RWPE2 (cell line): Measurements from ENCODE around the gene GPRC5A.

Experiments
- ATAC-seq: fragments of 200-7000 bp; cut with Tn5 transposase; 3 replicates; pipeline ENCODE4 v1.9.1; 2021; ENCODE audit warnings: low read depth
- DNase-seq: peaks from one replicate; pipeline ENCODE4 v3.0.0-alpha.2; 2020; ENCODE audit warnings: low spot score
- H3K27ac ChIP-seq: fragments of 450-650 bp; 2 replicates; pipeline ENCODE4 v1.5.1; 2017; ENCODE audit warnings: mild to moderate bottlenecking; ENCODE audit not compliant: poor library complexity, severe bottlenecking
- H3K27me3 ChIP-seq: fragments of 250-450 bp; sonication (Bioruptor Pico); 2 replicates; pipeline ENCODE4 v1.5.1; 2021; ENCODE audit warnings: mild to moderate bottlenecking, moderate library complexity; ENCODE audit not compliant: insufficient read depth, poor library complexity, severe bottlenecking
- H3K36me3 ChIP-seq: fragments of 250-450 bp; sonication (Bioruptor Pico); 2 replicates; pipeline ENCODE4 v1.5.1; 2020; ENCODE audit warnings: low read depth, mild to moderate bottlenecking, moderate library complexity
- H3K4me1 ChIP-seq: fragments of 250-450 bp; sonication (Bioruptor Pico); 2 replicates; pipeline ENCODE4 v1.5.1; 2021; ENCODE audit warnings: mild to moderate bottlenecking, moderate library complexity; ENCODE audit not compliant: insufficient read depth, poor library complexity, severe bottlenecking
- H3K4me3 ChIP-seq: fragments of 250-450 bp; sonication (Bioruptor Pico); 2 replicates; pipeline ENCODE4 v1.5.1; 2021; ENCODE audit warnings: mild to moderate bottlenecking, moderate library complexity; ENCODE audit not compliant: severe bottlenecking
- H3K9me3 ChIP-seq: fragments of 250-450 bp; sonication (Bioruptor Pico); 2 replicates; pipeline ENCODE4 v1.5.1; 2021; ENCODE audit warnings: mild to moderate bottlenecking, moderate library complexity; ENCODE audit not compliant: severe bottlenecking
- TF ChIP-seq, protein P1 (sequence below): fragments of 450-650 bp; IDR thresholded peaks from one replicate; pipeline ENCODE4 v1.5.1; 2017; ENCODE audit warnings: mild to moderate bottlenecking, moderate library complexity; ENCODE audit not compliant: poor library complexity, severe bottlenecking

The GPRC5A gene

DNA sequence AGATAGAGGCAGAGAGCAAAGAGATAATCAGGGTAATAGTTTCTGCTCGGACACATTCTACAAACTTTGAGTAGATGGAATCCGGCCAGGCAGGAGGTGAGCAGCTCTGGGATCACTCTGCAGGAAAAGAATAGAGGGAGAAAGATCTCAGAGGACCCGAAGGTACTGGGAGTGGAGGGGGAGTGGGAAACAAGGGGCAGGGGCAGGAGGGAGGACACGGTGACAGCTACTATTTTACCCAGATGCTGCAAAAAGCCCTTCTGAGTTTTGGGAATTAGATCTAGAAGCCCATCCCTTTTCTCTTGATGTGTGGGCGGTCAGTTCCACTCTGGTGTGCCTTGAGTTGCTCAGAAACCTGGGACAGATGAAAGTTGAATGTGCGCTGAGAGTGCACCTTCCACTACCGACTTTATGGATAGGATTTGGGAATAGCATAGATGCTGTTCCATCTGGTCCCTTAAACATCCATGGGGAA, 556 bp downstream of the GPRC5A start:
- H3K36me3 ChIP-seq, result peaks cover 31% of the 10 kb centered on the region
- H3K4me1 ChIP-seq, result peaks cover 14% of the 10 kb centered on the region
- DNase-seq, result no peak
- no peaks in the 10 kb centered on the region for H3K27me3 ChIP-seq
- peak overlapping the region; percentile 38 for H3K4me3 ChIP-seq
- ATAC-seq, result no peak
- TF ChIP-seq, protein P1, sequence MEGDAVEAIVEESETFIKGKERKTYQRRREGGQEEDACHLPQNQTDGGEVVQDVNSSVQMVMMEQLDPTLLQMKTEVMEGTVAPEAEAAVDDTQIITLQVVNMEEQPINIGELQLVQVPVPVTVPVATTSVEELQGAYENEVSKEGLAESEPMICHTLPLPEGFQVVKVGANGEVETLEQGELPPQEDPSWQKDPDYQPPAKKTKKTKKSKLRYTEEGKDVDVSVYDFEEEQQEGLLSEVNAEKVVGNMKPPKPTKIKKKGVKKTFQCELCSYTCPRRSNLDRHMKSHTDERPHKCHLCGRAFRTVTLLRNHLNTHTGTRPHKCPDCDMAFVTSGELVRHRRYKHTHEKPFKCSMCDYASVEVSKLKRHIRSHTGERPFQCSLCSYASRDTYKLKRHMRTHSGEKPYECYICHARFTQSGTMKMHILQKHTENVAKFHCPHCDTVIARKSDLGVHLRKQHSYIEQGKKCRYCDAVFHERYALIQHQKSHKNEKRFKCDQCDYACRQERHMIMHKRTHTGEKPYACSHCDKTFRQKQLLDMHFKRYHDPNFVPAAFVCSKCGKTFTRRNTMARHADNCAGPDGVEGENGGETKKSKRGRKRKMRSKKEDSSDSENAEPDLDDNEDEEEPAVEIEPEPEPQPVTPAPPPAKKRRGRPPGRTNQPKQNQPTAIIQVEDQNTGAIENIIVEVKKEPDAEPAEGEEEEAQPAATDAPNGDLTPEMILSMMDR, result no peak
- peak overlapping the region; percentile 93 for H3K27ac ChIP-seq
- no peaks in the 10 kb centered on the region for H3K9me3 ChIP-seq

DNA sequence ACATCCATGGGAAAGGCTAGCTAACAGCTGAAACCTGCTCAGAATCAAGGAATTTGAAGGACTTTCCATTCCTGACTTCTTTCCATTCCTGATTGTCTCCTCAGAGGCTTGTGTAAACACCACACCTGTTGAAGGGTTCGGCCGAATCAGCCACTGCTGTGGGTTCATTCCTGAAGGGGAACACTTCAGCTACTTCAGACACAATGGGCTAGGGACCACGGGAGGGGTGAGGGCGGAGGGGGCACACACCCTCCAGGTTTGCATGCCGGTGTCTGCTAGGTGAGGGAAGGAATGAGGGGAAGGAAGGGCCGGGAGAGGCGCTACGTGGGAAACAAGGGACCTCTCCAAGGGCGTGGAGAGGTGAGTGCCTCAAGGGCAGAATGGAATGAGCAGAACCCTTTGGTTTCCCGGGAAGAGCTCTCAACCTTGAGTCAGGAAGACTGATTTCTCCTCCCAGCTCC, 1.3 kb downstream of the GPRC5A start:
- DNase-seq, result no peak
- 0 out of 3 replicates have a peak, but pooled peaks have one; percentile 7 for ATAC-seq
- TF ChIP-seq, protein P1, result no peak

DNA sequence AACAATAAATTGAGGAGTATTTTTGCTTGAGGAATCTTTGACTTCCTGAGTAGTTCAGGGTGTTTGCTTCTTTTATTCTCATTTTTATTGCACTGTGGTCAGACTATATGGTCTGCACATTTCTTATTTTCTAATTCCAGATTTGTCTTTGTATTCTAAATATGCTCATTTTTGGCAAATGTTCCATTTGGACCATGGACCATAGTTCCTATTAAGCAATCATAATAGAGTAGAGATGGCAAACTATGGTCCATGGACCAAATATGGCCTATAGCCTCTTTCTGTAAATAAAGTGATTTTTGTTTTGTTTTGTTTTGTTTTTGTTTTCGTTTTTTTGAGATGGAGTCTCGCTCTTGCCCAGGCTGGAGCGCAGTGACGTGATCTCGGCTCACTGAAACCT, 2.1 kb downstream of the GPRC5A start:
- no peaks in the 10 kb centered on the region for H3K27me3 ChIP-seq
- DNase-seq (no peak), ATAC-seq (no peak)
- H3K4me3 ChIP-seq, result peak overlapping the region; percentile 38
- peaks cover 36% of the 10 kb centered on the region for H3K36me3 ChIP-seq
- TF ChIP-seq, protein P1, result no peak
- H3K4me1 ChIP-seq, result peaks cover 19% of the 10 kb centered on the region
- H3K9me3 ChIP-seq, result no peaks in the 10 kb centered on the region
- H3K27ac ChIP-seq, result peak overlapping the region; percentile 93

More for the DNA sequence above, 1.3 kb downstream of the GPRC5A start:
- Histone ChIP-seq H3K36me3 (peaks cover 31% of the 10 kb centered on the region), H3K9me3 (no peaks in the 10 kb centered on the region), H3K4me1 (peaks cover 14% of the 10 kb centered on the region), H3K4me3 (peak overlapping the region; percentile 38), H3K27ac (peak overlapping the region; percentile 93), H3K27me3 (no peaks in the 10 kb centered on the region)

DNA sequence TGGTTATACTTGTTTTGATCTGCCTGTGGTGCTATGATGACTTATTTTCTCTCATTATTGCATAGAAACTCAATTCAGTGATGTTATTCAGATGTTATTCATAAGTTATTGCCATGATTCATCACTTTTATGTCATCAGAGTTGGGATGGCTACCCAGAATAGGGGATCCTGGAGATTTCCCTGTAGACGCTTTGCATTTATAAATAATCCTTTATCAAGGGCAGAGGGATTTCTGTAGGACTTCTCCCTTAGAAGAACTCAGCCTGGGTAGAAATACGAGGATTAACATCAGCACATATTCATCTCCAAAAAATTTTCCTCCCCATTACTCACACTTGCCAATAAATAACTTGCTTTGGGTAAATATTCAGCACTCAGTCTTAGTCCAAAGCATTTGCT, 4.9 kb downstream of the GPRC5A start:
- ATAC-seq (peak; percentile 28; the same call in 2 of the 3 replicates), DNase-seq (no peak)
- TF ChIP-seq, protein P1, result no peak
- H3K27ac ChIP-seq, result peak overlapping the region; percentile 93
- no peaks in the 10 kb centered on the region for H3K27me3 ChIP-seq
- H3K4me1 ChIP-seq, result peaks cover 47% of the 10 kb centered on the region
- no peaks in the 10 kb centered on the region for H3K9me3 ChIP-seq
- peaks cover 43% of the 10 kb centered on the region for H3K36me3 ChIP-seq
- H3K4me3 ChIP-seq, result no peak overlapping the region

DNA sequence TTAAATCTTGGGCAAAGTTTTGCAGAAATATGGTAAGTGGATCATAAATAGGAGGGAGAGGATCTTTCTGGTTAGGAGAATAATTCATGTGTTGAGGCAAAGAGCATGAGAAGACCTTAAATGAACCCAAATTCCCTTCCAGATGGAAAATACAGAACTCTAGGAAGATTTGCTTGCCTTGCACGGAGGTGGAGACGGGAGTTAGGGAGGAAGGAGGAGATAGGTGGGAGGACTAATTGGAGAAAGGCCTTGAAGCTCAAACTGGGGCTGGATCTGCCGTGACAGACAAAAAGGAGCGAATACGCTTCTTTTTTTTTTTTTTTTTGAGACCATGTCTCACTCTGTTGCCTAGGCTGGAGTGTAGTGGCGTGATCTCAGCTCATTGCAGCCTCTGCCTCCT, 5.9 kb downstream of the GPRC5A start:
- Histone ChIP-seq H3K27ac (peak overlapping the region; percentile 93), H3K9me3 (no peaks in the 10 kb centered on the region), H3K4me1 (peaks cover 55% of the 10 kb centered on the region), H3K36me3 (peaks cover 43% of the 10 kb centered on the region), H3K4me3 (no peak overlapping the region), H3K27me3 (no peaks in the 10 kb centered on the region)
- no peak for ATAC-seq
- TF ChIP-seq, protein P1, result no peak
- no peak for DNase-seq
